Activated CD8-positive, alpha-beta memory T cell treated with anti-CD3 and anti-CD28 coated beads, Interleukin-2, amount 10 ng/mL, durations not matched to agents 7 days and 5 days (primary cell): ENCODE data around the gene BIN1. TPM values are rescaled to one million over a fixed set of nuclear protein-coding genes. Genes with fewer than 3 reads are reported as not detected.
A peak's percentile ranks its signal among the peaks of the same experiment; 100 is the strongest.

ENCODE experiments used
- ATAC-seq: fragments of 150-1000 bp; cut with Tn5 transposase; one replicate; pipeline ENCODE4 v1.10.0; 2021; ENCODE audit warnings: moderate library complexity
- CTCF ChIA-PET: fragments of 350-600 bp; sonication (Branson Sonifier 250); formaldehyde crosslinking; loops from one replicate; lab custom pipeline; 2021; ENCODE audit warnings: antibody characterized with exemption; lab: Charles Lee
- DNase-seq: peaks from one replicate; pipeline ENCODE4 v3.0.0-alpha.2; 2020
- H3K27ac Mint-ChIP-seq: one replicate; pipeline ENCODE4 v1.8.0; 2021; ENCODE audit warnings: mild to moderate bottlenecking, mixed read lengths
- H3K27me3 Mint-ChIP-seq: one replicate; pipeline ENCODE4 v1.8.0; 2021; ENCODE audit warnings: mixed read lengths
- H3K36me3 Mint-ChIP-seq: one replicate; pipeline ENCODE4 v1.8.0; 2021; ENCODE audit warnings: mild to moderate bottlenecking, mixed read lengths
- H3K4me1 Mint-ChIP-seq: one replicate; pipeline ENCODE4 v1.8.0; 2021; ENCODE audit warnings: mixed read lengths
- H3K4me3 Mint-ChIP-seq: one replicate; pipeline ENCODE4 v1.8.0; 2021; ENCODE audit warnings: mild to moderate bottlenecking, moderate library complexity, mixed read lengths
- H3K9me3 Mint-ChIP-seq: one replicate; pipeline ENCODE4 v1.8.0; 2022; ENCODE audit warnings: low read depth, mixed read lengths
- total RNA-seq, 2 experiments: library from RNA; stranded (reverse); gene quantifications; one replicate each; pipeline ENCODE4 v1.2.3, GENCODE V29; 2021

The BIN1 gene
- total RNA-seq, 2 experiments from 2014 or later = 105 to 152 TPM

GRCh38 chr2:127089478-127090235 is 17.3 kb downstream of the BIN1 start:
- Mint-ChIP-seq H3K27ac (no peak overlapping the region), H3K36me3 (no peaks in the 10 kb centered on the region), H3K4me1 (peaks cover 21% of the 10 kb centered on the region), H3K4me3 (no peak overlapping the region), H3K27me3 (peaks cover 2% of the 10 kb centered on the region), H3K9me3 (no peaks in the 10 kb centered on the region)
- CTCF ChIA-PET = interaction anchor here (1.6 kb wide), 1 partner anchor 22 kb away, joined by 4 read pairs; no protein-coding TSS in a partner anchor
- DNase-seq (no peak), ATAC-seq (no peak)

- Mint-ChIP-seq H3K4me1 (peaks cover 31% of the 10 kb centered on the region), H3K27me3 (peaks cover 2% of the 10 kb centered on the region), H3K27ac (no peak overlapping the region), H3K4me3 (no peak overlapping the region), H3K36me3 (no peaks in the 10 kb centered on the region), H3K9me3 (no peaks in the 10 kb centered on the region)
- DNase-seq = no peak
- no peak for ATAC-seq
- CTCF ChIA-PET = interaction anchor here (1.6 kb wide), 1 partner anchor 21 kb away, joined by 4 read pairs; no protein-coding TSS in a partner anchor
Observed at GRCh38 chr2:127088706-127089105, 18.2 kb downstream of the BIN1 start.

- Mint-ChIP-seq H3K27ac (no peak overlapping the region), H3K9me3 (no peaks in the 10 kb centered on the region), H3K4me1 (peaks cover 38% of the 10 kb centered on the region), H3K36me3 (no peaks in the 10 kb centered on the region), H3K4me3 (no peak overlapping the region), H3K27me3 (peaks cover 2% of the 10 kb centered on the region)
- ATAC-seq = no peak
- no peak for DNase-seq
- CTCF ChIA-PET = interaction anchor here (0.7 kb wide), 1 partner anchor 20 kb away, joined by 3 read pairs; no protein-coding TSS in a partner anchor
Observed at GRCh38 chr2:127087791-127088495, 19.0 kb downstream of the BIN1 start.

GRCh38 chr2:127086990-127087790 is 19.8 kb downstream of the BIN1 start:
- no peak for ATAC-seq
- Mint-ChIP-seq H3K27ac (no peak overlapping the region), H3K4me3 (no peak overlapping the region), H3K4me1 (peaks cover 46% of the 10 kb centered on the region), H3K9me3 (no peaks in the 10 kb centered on the region), H3K36me3 (no peaks in the 10 kb centered on the region), H3K27me3 (peaks cover 2% of the 10 kb centered on the region)
- CTCF ChIA-PET = interaction anchor here (0.7 kb wide), 1 partner anchor 19 kb away, joined by 3 read pairs; no protein-coding TSS in a partner anchor
- no peak for DNase-seq

GRCh38 chr2:127085317-127085681 is 21.7 kb downstream of the BIN1 start:
- H3K27ac Mint-ChIP-seq = peak overlapping the region; percentile 95
- peak; percentile 59 for DNase-seq
- H3K4me3 Mint-ChIP-seq = no peak overlapping the region
- peak; percentile 6 for ATAC-seq
- no peaks in the 10 kb centered on the region for H3K9me3 Mint-ChIP-seq
- H3K27me3 Mint-ChIP-seq = peaks cover 2% of the 10 kb centered on the region
- peaks cover 2% of the 10 kb centered on the region for H3K36me3 Mint-ChIP-seq
- peaks cover 53% of the 10 kb centered on the region for H3K4me1 Mint-ChIP-seq
- CTCF ChIA-PET = interaction anchor here (1.4 to 3.0 kb wide), 5 partner anchors 13 to 114 kb away, joined by 4 to 22 read pairs (median 5); partner anchors contain the start of gene BIN1

GRCh38 chr2:127084611-127085316 is 22.2 kb downstream of the BIN1 start:
- Mint-ChIP-seq H3K4me3 (peak overlapping the region; percentile 16), H3K4me1 (peaks cover 58% of the 10 kb centered on the region)
- CTCF ChIA-PET = interaction anchor here (1.4 to 3.0 kb wide), 5 partner anchors 13 to 113 kb away, joined by 4 to 22 read pairs (median 5); partner anchors contain the start of gene BIN1

GRCh38 chr2:127083819-127084503 is 23.0 kb downstream of the BIN1 start:
- DNase-seq (no peak), ATAC-seq (no peak)
- CTCF ChIA-PET = interaction anchor here (1.4 to 3.0 kb wide), 4 partner anchors 15 to 113 kb away, joined by 4 to 22 read pairs (median 4); partner anchors contain the start of gene BIN1
- H3K27me3 Mint-ChIP-seq = peaks cover 2% of the 10 kb centered on the region
- H3K4me1 Mint-ChIP-seq = peaks cover 66% of the 10 kb centered on the region
- H3K9me3 Mint-ChIP-seq = no peaks in the 10 kb centered on the region
- peak overlapping the region; percentile 95 for H3K27ac Mint-ChIP-seq
- peaks cover 6% of the 10 kb centered on the region for H3K36me3 Mint-ChIP-seq
- H3K4me3 Mint-ChIP-seq = peak overlapping the region; percentile 16

More at GRCh38 chr2:127084611-127085316, 22.2 kb downstream of the BIN1 start:
- H3K27ac Mint-ChIP-seq = peak overlapping the region; percentile 95
- no peaks in the 10 kb centered on the region for H3K9me3 Mint-ChIP-seq
- peaks cover 4% of the 10 kb centered on the region for H3K36me3 Mint-ChIP-seq
- peaks cover 2% of the 10 kb centered on the region for H3K27me3 Mint-ChIP-seq
- DNase-seq (peak; percentile 89), ATAC-seq (peak; percentile 41)

- Mint-ChIP-seq H3K27ac (peak overlapping the region; percentile 94), H3K36me3 (peaks cover 9% of the 10 kb centered on the region), H3K4me3 (peak overlapping the region; percentile 15), H3K27me3 (no peaks in the 10 kb centered on the region), H3K9me3 (no peaks in the 10 kb centered on the region), H3K4me1 (peaks cover 76% of the 10 kb centered on the region)
- CTCF ChIA-PET = interaction anchor here (1.4 to 7.8 kb wide), 2 partner anchors 16 to 24 kb away, joined by 4 to 94 read pairs; partner anchors contain the start of gene BIN1
- DNase-seq (no peak), ATAC-seq (no peak)
Observed at GRCh38 chr2:127082974-127083373, 24.0 kb downstream of the BIN1 start.

GRCh38 chr2:127081826-127082633 is 24.9 kb downstream of the BIN1 start:
- Mint-ChIP-seq H3K4me1 (peaks cover 83% of the 10 kb centered on the region), H3K27ac (peak overlapping the region; percentile 94), H3K27me3 (no peaks in the 10 kb centered on the region), H3K36me3 (peaks cover 9% of the 10 kb centered on the region), H3K9me3 (no peaks in the 10 kb centered on the region), H3K4me3 (peak overlapping the region; percentile 91)
- CTCF ChIA-PET = interaction anchor here (1.4 to 7.8 kb wide), 3 partner anchors 14 to 25 kb away, joined by 4 to 94 read pairs (median 7); partner anchors contain the start of gene BIN1
- ATAC-seq = peak; percentile 73
- peak; percentile 95 for DNase-seq

GRCh38 chr2:127080938-127081755 is 25.8 kb downstream of the BIN1 start:
- Mint-ChIP-seq H3K27ac (peak overlapping the region; percentile 94), H3K27me3 (no peaks in the 10 kb centered on the region), H3K4me1 (peaks cover 76% of the 10 kb centered on the region), H3K4me3 (peak overlapping the region; percentile 91), H3K9me3 (no peaks in the 10 kb centered on the region), H3K36me3 (peaks cover 9% of the 10 kb centered on the region)
- CTCF ChIA-PET = interaction anchor here (1.2 to 7.8 kb wide), 5 partner anchors 10 to 31 kb away, joined by 4 to 94 read pairs (median 6); partner anchors contain the start of gene BIN1
- ATAC-seq (peak; percentile 17), DNase-seq (peak; percentile 77)
